RCC 7860 (cell line): ENCODE data around the gene OR4D9.

ENCODE experiments used
- DNase-seq: peaks from one replicate; pipeline ENCODE4 v3.0.0-alpha.2; 2015; ENCODE audit warnings: low spot score
- FAIRE-seq: peaks from 2 replicates; lab custom pipeline; 2012; peaks lifted over from hg19 to GRCh38; lab: Jason Lieb, UNC

Gene OR4D9

GRCh38 chr11:59550368-59550841 lies 39.1 kb downstream of the OR4D9 start:
- FAIRE-seq (peak; percentile 55), DNase-seq (peak; percentile 97)

GRCh38 chr11:59550842-59551658 lies 39.7 kb downstream of the OR4D9 start:
- FAIRE-seq (no peak), DNase-seq (peak; percentile 94)

- DNase-seq (peak; percentile 64), FAIRE-seq (no peak)
These were observed 40.6 kb downstream of the OR4D9 start for GRCh38 chr11:59551659-59552521.

- no peak for DNase-seq
- FAIRE-seq, result no peak
These were observed 41.5 kb downstream of the OR4D9 start for GRCh38 chr11:59552844-59553243.

- DNase-seq, result no peak
- FAIRE-seq, result no peak
These were observed 42.0 kb downstream of the OR4D9 start for GRCh38 chr11:59553323-59553722.

- DNase-seq, result no peak
These were observed 44.3 kb downstream of the OR4D9 start for GRCh38 chr11:59555601-59556114.

DNA sequence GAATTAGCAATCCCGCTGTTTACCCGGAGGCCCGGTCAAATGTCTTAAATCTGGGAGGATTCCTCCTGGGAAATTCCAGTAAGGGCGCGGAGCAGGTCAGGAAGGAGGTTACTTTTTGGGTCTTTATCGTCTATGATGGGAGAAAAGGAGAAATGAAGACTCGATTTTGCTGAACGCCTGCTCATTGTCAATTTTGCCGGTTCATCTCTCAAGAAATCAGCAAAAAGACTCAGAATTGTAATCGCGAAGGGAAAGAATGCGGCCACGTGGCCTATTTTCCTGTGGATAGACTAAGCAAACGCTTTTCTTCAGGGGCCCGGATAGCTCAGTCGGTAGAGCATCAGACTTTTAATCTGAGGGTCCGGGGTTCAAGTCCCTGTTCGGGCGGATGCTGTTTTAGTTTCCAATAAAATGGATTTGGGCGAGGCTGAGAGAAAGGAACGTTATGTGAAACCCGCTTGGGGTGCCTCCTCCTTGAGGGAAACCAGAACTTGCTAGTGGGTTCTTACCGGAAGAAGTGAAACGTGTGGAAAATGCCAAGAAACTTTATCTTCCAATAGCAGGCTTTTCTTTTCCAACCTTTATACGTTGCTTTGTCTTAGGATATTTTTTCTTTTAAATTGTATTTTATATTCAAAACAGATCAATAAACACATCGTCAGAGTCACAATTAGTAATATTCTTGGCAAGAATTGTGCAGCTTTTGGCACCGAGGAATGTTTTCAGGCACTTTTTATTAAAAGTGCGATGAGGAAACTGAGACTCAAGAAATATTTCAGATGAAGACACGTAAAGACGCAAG lies 45.0 kb downstream of the OR4D9 start:
- FAIRE-seq (peak; percentile 46), DNase-seq (peak; percentile 82)

More at GRCh38 chr11:59555601-59556114, 44.3 kb downstream of the OR4D9 start:
- FAIRE-seq, result no peak

GRCh38 chr11:59556917-59557348 lies 45.6 kb downstream of the OR4D9 start:
- no peak for FAIRE-seq
- DNase-seq, result peak; percentile 33

GRCh38 chr11:59558270-59558643 lies 46.9 kb downstream of the OR4D9 start:
- FAIRE-seq, result no peak
- DNase-seq, result no peak

GRCh38 chr11:59559886-59560285 lies 48.5 kb downstream of the OR4D9 start:
- FAIRE-seq (no peak), DNase-seq (no peak)

- no peak for FAIRE-seq
- DNase-seq, result peak; percentile 79
These were observed 49.0 kb downstream of the OR4D9 start for GRCh38 chr11:59560290-59560701.

DNA sequence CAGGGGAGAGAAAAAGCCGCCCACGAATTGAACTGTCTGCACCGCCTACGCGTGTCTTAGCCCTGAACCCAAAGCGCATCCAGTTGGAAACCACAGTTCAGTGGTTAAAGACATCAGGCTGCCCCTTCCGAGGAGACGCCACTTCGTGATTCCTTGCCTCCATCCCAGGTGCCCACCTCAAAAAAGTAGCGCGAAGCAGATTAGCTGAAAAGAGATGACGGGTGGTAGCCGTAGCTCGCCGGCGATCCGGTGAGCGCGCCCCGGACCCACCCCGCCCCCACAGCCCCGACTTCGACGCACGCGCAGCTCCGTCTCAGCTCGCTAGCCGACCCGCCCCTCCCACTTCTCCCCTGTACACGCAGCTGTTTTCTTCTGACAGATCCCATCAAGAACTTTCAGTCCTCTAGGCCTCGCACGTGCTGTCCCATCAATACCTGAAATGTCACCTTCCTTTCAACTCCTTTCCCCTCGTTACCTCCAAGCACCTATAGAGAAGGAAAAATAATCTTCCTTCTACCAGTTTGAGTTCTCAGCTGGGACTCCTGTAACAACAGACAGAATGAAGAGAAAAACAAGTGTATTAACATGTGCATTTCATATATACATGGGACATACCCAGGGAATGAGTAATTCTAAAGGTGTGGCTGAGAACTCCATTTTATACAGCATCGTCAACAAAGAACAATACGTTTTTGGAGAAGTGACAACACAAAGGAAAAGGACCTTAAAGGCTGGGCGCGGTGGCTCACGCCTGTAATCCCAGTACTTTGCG lies 49.5 kb downstream of the OR4D9 start:
- DNase-seq (peak; percentile 62), FAIRE-seq (no peak)

GRCh38 chr11:59562292-59562691 lies 51.0 kb downstream of the OR4D9 start:
- FAIRE-seq, result no peak
- no peak for DNase-seq
